Activated CD4-positive, CD25-positive, alpha-beta regulatory T cell treated with anti-CD3 and anti-CD28 coated beads, Interleukin-2, amount 50 U/mL, for 72 hours (primary cell): ENCODE measurements around the gene TNFSF12.
"Not testable (repeated sequence)": the region's sequence is repeated elsewhere in the genome, so short reads cannot be mapped to it uniquely, and the experiment has no call there.

Experiments
- DNase-seq: peaks from one replicate; pipeline ENCODE4 v3.0.0; 2021

Gene TNFSF12

GRCh38 chr17:7589204-7589868, 40.5 kb downstream of the TNFSF12 start:
- DNase-seq: peak; percentile 66

- DNase-seq: no peak
Observed at GRCh38 chr17:7589891-7590691, 41.2 kb downstream of the TNFSF12 start, which contains the start of gene SOX15. Gene SOX15 (minus strand): TSS chr17:7590094. CDS start chr17:7589676, 418 bp downstream.

- no peak for DNase-seq
Observed at GRCh38 chr17:7590743-7591142, 41.9 kb downstream of the TNFSF12 start.

GRCh38 chr17:7591596-7591995, 42.7 kb downstream of the TNFSF12 start:
- no peak for DNase-seq

DNA sequence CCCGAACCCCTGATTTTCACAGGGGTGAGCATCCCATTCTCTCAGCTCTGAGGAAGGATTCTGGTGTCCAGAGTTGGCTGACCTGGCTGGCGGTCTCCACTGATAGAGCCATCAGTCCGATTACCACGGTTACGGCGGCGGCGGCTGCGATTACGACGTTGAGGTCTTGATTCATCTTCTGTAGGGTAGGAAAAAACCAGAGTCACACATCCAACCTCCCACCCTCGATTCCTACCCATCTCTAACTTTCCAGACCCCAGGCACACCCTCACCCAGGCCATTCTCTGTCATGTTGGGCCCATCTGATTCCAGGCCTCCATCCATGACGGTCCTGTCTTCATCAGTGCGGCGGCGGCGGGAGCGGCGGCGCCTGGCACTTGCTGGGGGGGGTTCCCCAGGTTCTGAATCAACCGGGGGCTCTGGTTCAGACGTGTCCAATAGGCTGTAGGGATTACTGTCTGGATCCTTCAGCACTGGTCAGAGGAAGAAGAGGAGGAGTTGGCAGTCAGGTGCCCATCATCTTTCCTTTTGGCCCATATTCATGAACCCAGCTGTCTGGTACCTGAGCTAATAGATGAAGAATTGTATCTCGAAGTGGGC, 43.7 kb downstream of the TNFSF12 start:
- DNase-seq: no peak

- DNase-seq: no peak
Observed at GRCh38 chr17:7593296-7593695, 44.4 kb downstream of the TNFSF12 start.

DNA sequence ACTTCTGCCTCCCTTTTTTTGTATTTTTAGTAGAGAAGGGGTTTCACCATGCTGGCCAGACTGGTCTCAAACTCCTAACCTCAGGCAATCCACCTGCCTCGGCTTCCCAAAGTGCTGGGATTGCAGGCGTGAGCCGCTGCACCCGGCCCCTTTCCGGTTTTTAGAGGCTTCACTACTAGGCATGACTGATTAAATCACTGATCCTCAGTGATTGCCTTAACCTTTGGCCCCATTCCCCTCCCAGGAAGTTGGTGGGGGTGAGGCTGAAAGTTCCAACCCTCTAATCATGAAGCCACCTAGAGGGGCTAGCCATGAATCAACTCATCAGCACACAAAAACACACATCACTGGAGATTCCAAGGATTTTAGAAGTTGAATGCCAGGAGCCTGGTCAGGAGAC, 48.7 kb downstream of the TNFSF12 start:
- DNase-seq: not testable (repeated sequence)

- no peak for DNase-seq
Observed at GRCh38 chr17:7606280-7606679, 57.4 kb downstream of the TNFSF12 start.
